T-helper 17 cell (primary cell): ENCODE results near the gene DNAJB7. TPM values are rescaled to one million over a fixed set of nuclear protein-coding genes. Genes with fewer than 3 reads are reported as not detected.
A peak's percentile ranks its signal among the peaks of the same experiment; 100 is the strongest.
"Not testable (repeated sequence)": the region's sequence is repeated elsewhere in the genome, so short reads cannot be mapped to it uniquely, and the experiment has no call there.

ENCODE experiments used
- ATAC-seq: fragments of 150-1000 bp; cut with Tn5 transposase; 2 replicates; pipeline ENCODE4 v1.10.0; 2021; ENCODE audit warnings: mild to moderate bottlenecking, moderate library complexity
- DNase-seq, 3 donors: peaks; one replicate each; pipeline versions ENCODE4 v3.0.0 to v3.0.0-alpha.2; 2020 to 2021
- H3K9me3 ChIP-seq: one replicate; pipeline ENCODE4 v1.7.0; 2013; ENCODE audit warnings: low read length, mild to moderate bottlenecking; ENCODE audit not compliant: control insufficient read depth, poor library complexity, severe bottlenecking
- H3K27ac Mint-ChIP-seq: one replicate; pipeline ENCODE4 v1.8.0; 2022; ENCODE audit warnings: mild to moderate bottlenecking, moderate library complexity, mixed read lengths
- H3K27me3 Mint-ChIP-seq: one replicate; pipeline ENCODE4 v1.8.0; 2022; ENCODE audit warnings: mixed read lengths
- H3K36me3 Mint-ChIP-seq: one replicate; pipeline ENCODE4 v1.8.0; 2022; ENCODE audit warnings: low read depth, mixed read lengths
- H3K4me1 Mint-ChIP-seq: one replicate; pipeline ENCODE4 v1.8.0; 2022; ENCODE audit warnings: mild to moderate bottlenecking, mixed read lengths
- H3K4me3 Mint-ChIP-seq: one replicate; pipeline ENCODE4 v1.8.0; 2022; ENCODE audit warnings: mild to moderate bottlenecking, moderate library complexity, mixed read lengths
- total RNA-seq, 4 donors: library from RNA in 2 of 4; stranded (reverse) in 2 of 4; gene quantifications; one replicate each; pipeline ENCODE4 v1.2.3 and lab custom pipeline; 2022 to 2026

Gene DNAJB7
- total RNA-seq, 2 donors from 2014 or later, result not detected

DNA sequence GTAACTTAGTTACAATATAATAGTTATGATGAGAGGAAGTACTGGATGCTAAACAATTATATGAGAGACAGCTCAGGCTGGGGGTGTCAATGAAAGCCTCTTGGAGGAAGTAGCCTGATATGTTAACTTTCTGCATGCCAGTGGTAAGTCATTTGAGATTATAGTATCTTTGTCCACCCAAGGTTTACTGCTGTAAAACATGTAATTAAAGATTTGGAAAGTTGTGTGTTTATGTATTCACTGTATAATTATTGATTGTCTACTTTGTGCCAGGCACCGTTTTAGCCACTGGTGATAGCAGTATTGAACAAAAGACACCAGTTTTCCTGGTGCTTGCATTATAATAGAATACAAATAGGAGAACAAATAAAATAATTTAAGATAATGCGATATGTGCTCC lies 624 bp upstream of the DNAJB7 start:
- no peak for ATAC-seq
- Mint-ChIP-seq H3K27me3 (no peaks in the 10 kb centered on the region), H3K4me1 (peaks cover 28% of the 10 kb centered on the region), H3K27ac (no peak overlapping the region), H3K4me3 (no peak overlapping the region), H3K36me3 (peaks cover 7% of the 10 kb centered on the region)
- H3K9me3 ChIP-seq, result no peaks in the 10 kb centered on the region
- no peak for DNase-seq

DNA sequence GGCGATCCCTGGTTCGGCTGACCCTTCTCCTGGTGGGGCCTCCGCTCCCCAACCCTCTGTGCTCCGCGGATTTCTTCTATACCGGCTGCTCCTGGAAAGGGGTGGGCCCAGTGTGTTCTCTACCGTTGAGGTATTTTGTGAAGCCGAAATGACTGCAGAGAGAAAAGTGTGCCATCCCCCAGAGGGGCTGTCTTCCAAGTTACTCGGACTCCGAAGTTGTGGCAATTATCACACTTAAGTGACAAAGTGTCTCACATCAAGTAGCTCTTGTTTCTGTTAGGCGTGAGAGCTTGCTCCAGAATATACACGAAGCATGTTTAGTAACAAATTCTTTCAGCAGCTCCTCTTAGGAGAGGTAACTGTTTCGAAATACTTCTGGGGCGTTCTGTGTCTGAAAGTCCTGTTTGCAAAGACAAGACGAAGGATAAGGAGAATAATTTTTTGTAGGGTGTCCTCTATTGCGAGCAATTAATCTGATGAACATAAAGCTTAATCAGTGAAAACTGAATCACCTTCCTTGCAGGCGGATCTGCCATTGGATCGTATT lies 4.5 kb downstream of the DNAJB7 start:
- peak overlapping the region; percentile 97 for H3K4me3 Mint-ChIP-seq
- peaks cover 7% of the 10 kb centered on the region for H3K36me3 Mint-ChIP-seq
- no peaks in the 10 kb centered on the region for H3K9me3 ChIP-seq
- no peaks in the 10 kb centered on the region for H3K27me3 Mint-ChIP-seq
- peaks cover 26% of the 10 kb centered on the region for H3K4me1 Mint-ChIP-seq
- H3K27ac Mint-ChIP-seq, result peak overlapping the region; percentile 99
- ATAC-seq (peak; percentile 1), DNase-seq (no peak)

DNA sequence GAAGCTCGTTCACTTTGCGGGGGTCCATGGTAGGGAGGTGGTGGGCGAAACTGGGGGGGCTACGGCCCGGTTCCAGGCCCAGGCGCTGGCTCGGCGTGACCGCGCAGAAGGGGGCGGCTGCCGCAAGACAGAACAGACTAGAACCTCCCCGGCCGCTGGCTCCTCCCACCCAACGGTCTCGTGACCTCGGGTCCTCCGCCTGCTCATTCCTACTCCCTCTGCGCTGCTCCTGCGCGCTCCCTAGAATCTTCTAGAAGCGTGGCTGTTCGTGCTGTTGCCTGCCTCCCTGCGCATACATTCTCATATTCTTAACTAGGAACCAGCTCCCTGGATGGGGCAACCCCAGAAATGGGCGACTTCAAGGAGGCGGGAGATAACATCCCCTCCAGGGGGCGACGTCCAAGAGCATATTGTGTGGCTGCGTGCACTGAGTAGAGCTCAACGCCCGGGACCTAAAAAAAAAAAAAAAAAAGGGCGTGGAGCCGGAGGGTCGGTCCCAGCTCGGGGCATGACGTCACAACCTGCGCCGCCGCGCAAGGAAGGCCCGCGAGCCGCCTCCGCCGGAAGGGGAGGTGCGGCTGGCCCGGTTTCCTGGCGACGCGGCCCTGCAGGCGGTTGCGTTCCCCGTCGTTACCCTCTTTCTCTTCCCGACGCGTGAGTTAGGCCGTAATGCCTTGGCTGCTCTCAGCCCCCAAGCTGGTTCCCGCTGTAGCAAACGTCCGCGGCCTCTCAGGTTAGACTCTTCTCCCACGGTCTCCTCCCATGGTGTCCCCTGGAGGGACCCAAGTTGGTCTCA lies 5.2 kb downstream of the DNAJB7 start, which contains the start of the genes ST13 and XPNPEP3:
ST13 (minus strand) TSS at position 127 of the 796 bp plus-strand sequence; CDS start at position 28, 99 bp downstream.
XPNPEP3 (plus strand) TSS at position 636 of the 796 bp plus-strand sequence; CDS start at position 670, 34 bp downstream.
- Mint-ChIP-seq H3K27me3 (no peaks in the 10 kb centered on the region), H3K36me3 (peaks cover 5% of the 10 kb centered on the region), H3K4me1 (peaks cover 23% of the 10 kb centered on the region), H3K4me3 (peak within 1 kb of the TSS; percentile 97), H3K27ac (peak within 1 kb of the TSS; percentile 99)
- H3K9me3 ChIP-seq, result no peaks in the 10 kb centered on the region
- ATAC-seq (peak; percentile 92), DNase-seq (peak; percentile 95 to 97 (median 95))

DNA sequence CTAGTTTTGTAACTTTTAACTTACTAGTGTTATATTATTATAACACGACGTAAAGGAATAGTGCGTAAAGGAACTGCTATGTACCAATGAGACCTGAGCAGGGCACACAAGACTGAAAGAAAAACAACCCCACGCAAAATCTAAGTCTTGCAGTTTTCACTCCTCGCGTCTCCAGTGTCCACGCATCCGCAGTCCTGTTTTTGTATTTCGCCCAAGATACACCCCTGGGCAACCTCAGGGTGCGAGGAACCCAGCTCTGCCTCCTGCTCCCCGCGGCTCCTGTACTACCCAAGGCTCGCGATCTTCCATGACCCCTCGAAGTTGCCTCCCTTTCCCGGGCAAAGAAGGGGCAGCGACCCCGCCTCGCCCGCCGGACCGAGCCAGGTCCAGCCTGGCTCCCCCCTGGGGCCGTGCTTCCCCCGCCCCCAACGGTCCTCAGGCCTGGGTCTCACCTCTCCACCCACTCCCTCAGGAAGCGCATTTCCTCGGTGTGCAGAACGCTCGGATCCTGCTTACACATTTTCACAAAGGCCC lies 5.9 kb downstream of the DNAJB7 start:
- Mint-ChIP-seq H3K27ac (peak overlapping the region; percentile 99), H3K4me1 (peaks cover 25% of the 10 kb centered on the region)

GRCh38 chr22:40855071-40855978 lies 6.6 kb downstream of the DNAJB7 start:
- no peaks in the 10 kb centered on the region for H3K36me3 Mint-ChIP-seq
- H3K4me3 Mint-ChIP-seq, result peak overlapping the region; percentile 97
- DNase-seq, result no peak

More for the DNA sequence above, 5.9 kb downstream of the DNAJB7 start:
- ATAC-seq (peak; percentile 14), DNase-seq (peak in 1 of 3 donors; percentile 27)
- Mint-ChIP-seq H3K36me3 (peaks cover 1% of the 10 kb centered on the region), H3K27me3 (no peaks in the 10 kb centered on the region), H3K4me3 (peak overlapping the region; percentile 97)
- H3K9me3 ChIP-seq, result no peaks in the 10 kb centered on the region

GRCh38 chr22:40853961-40854360 lies 8.0 kb downstream of the DNAJB7 start:
- H3K27ac Mint-ChIP-seq, result peak overlapping the region; percentile 16
- peaks cover 26% of the 10 kb centered on the region for H3K4me1 Mint-ChIP-seq
- DNase-seq, result no peak
- H3K27me3 Mint-ChIP-seq, result no peaks in the 10 kb centered on the region
- H3K4me3 Mint-ChIP-seq, result no peak overlapping the region
- H3K9me3 ChIP-seq, result no peaks in the 10 kb centered on the region
- no peaks in the 10 kb centered on the region for H3K36me3 Mint-ChIP-seq
- ATAC-seq, result no peak

More at GRCh38 chr22:40855071-40855978, 6.6 kb downstream of the DNAJB7 start:
- H3K27me3 Mint-ChIP-seq, result no peaks in the 10 kb centered on the region
- H3K9me3 ChIP-seq, result no peaks in the 10 kb centered on the region
- peak overlapping the region; percentile 99 for H3K27ac Mint-ChIP-seq
- H3K4me1 Mint-ChIP-seq, result peaks cover 24% of the 10 kb centered on the region
- no peak for ATAC-seq

- Mint-ChIP-seq H3K36me3 (no peaks in the 10 kb centered on the region), H3K4me3 (no peak overlapping the region), H3K4me1 (peaks cover 24% of the 10 kb centered on the region), H3K27me3 (no peaks in the 10 kb centered on the region), H3K27ac (peak overlapping the region; percentile 16)
- no peaks in the 10 kb centered on the region for H3K9me3 ChIP-seq
- ATAC-seq (no peak), DNase-seq (no peak)
Observed at GRCh38 chr22:40853333-40853732, 8.6 kb downstream of the DNAJB7 start.

DNA sequence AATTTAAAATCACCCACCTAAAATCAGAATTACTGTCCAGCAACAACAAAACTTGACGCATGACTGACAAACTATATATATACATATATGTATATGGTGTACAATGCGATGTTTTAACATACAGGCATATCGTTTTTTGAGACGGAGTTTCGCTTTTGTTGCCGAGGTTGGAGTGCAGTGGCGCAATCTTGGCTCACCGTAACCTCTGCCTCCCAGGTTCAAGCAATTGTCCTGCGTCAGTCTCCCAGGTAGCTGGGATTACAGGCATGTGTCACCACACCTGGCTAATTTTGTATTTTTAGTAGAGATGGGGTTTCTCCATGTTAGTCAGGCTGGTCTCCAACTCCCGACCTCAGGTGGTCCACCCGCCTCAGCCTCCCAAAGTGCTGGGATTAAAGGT lies 16.1 kb downstream of the DNAJB7 start:
- not testable (repeated sequence) for H3K27ac Mint-ChIP-seq, DNase-seq, H3K27me3 Mint-ChIP-seq, ATAC-seq, H3K9me3 ChIP-seq, H3K36me3 Mint-ChIP-seq, H3K4me3 Mint-ChIP-seq
- H3K4me1 Mint-ChIP-seq, result peaks cover 12% of the 10 kb centered on the region

GRCh38 chr22:40844951-40845350 lies 17.0 kb downstream of the DNAJB7 start:
- no peaks in the 10 kb centered on the region for H3K9me3 ChIP-seq
- Mint-ChIP-seq H3K4me3 (no peak overlapping the region), H3K4me1 (peaks cover 12% of the 10 kb centered on the region), H3K27me3 (no peaks in the 10 kb centered on the region), H3K36me3 (peaks cover 3% of the 10 kb centered on the region), H3K27ac (no peak overlapping the region)
- no peak for ATAC-seq
- no peak for DNase-seq

DNA sequence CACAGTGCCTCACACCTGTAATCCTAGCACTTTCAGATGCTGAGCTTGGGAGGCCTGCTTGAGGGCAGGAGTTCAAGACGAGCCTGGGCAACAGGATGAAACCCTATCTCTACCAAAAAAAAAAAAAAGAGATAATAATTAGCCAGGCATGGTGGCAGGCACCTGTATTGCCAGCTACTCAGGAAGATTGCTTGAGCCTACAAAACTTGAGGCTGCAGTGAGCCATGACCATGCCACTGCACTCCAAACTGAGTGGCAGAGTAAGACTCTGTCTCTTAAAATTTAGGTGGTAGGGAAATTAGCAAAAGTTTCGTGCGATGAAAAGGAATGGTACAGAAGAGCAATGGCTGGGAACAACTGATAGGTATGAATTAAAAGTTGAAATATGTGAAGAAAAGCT lies 23.4 kb downstream of the DNAJB7 start:
- Mint-ChIP-seq H3K4me3 (no peak overlapping the region), H3K27me3 (no peaks in the 10 kb centered on the region), H3K4me1 (peaks cover 15% of the 10 kb centered on the region), H3K27ac (peak overlapping the region; percentile 53), H3K36me3 (peaks cover 3% of the 10 kb centered on the region)
- no peaks in the 10 kb centered on the region for H3K9me3 ChIP-seq
- no peak for DNase-seq
- ATAC-seq, result no peak

- Mint-ChIP-seq H3K4me3 (no peak overlapping the region), H3K36me3 (peaks cover 7% of the 10 kb centered on the region), H3K27me3 (no peaks in the 10 kb centered on the region), H3K4me1 (peaks cover 6% of the 10 kb centered on the region), H3K27ac (no peak overlapping the region)
- DNase-seq, result no peak
- ATAC-seq, result no peak
- H3K9me3 ChIP-seq, result no peaks in the 10 kb centered on the region
Observed at GRCh38 chr22:40834619-40835018, 27.3 kb downstream of the DNAJB7 start.

- Mint-ChIP-seq H3K4me3 (no peak overlapping the region), H3K4me1 (peaks cover 2% of the 10 kb centered on the region), H3K27ac (no peak overlapping the region), H3K36me3 (peaks cover 7% of the 10 kb centered on the region), H3K27me3 (no peaks in the 10 kb centered on the region)
- H3K9me3 ChIP-seq, result no peaks in the 10 kb centered on the region
- no peak for DNase-seq
- ATAC-seq, result no peak
Observed at GRCh38 chr22:40829131-40829530, 32.8 kb downstream of the DNAJB7 start.
